Measurements from ENCODE around the gene OR13C2. TPM values are rescaled to one million over a fixed set of nuclear protein-coding genes. Genes with fewer than 3 reads are reported as not detected.

The OR13C2 gene
- polyA plus RNA-seq, 1 of the 3 experiments (the other 2 are of a cell fraction), result not detected

- TF ChIP-seq SIN3A (IDR thresholded peaks at IDR 0.05; ENCODE audit: borderline replicate concordance, low read depth, low read length) (no peak), RXRA (IDR thresholded peaks at IDR 0.05; ENCODE audit: borderline replicate concordance, low read depth) (no peak)
Measured at GRCh38 chr9:104618104-104618503, 12.7 kb upstream of the OR13C2 start, which contains the start of gene OR13C9 (continued).

- POLR2A ChIA-PET, result no interaction called here
- no peaks in the 10 kb centered on the region for H3K36me3 ChIP-seq (replicated peaks in 1 of 2; ENCODE audit: control insufficient read depth in 1 of 2, insufficient read depth in 2 of 2, low read length in 1 of 2)
Measured at GRCh38 chr9:104617418-104617817, 12.0 kb upstream of the OR13C2 start.

GRCh38 chr9:104611213-104611612 lies 5.8 kb upstream of the OR13C2 start:
- H4K20me1 ChIP-seq (ENCODE audit: insufficient read depth), result no peaks in the 10 kb centered on the region
- CTCF ChIA-PET, result no interaction called here
- no peaks in the 10 kb centered on the region for H3K79me2 ChIP-seq (ENCODE audit: insufficient read depth)
- no peaks in the 10 kb centered on the region for H3K4me1 ChIP-seq (ENCODE audit: control insufficient read depth in 1 of 2, insufficient read depth in 2 of 2, low read depth in 1 of 2, low read length in 1 of 2)
- POLR2A ChIA-PET, result no interaction called here
- H3F3A ChIP-seq (replicated peaks; ENCODE audit: insufficient read depth), result no peaks in the 10 kb centered on the region
- TF ChIP-seq TCF12 (IDR thresholded peaks at IDR 0.05), result no peak
- TF ChIP-seq FOSL2 (IDR thresholded peaks at IDR 0.05; ENCODE audit: borderline replicate concordance, low read depth), result no peak
- no peak for TF ChIP-seq JUND (IDR thresholded peaks at IDR 0.05)
- TF ChIP-seq NRF1 (IDR thresholded peaks at IDR 0.05; ENCODE audit: low read depth, low read length), result no peak
- no peak for TF ChIP-seq CHD2 (IDR thresholded peaks at IDR 0.05; ENCODE audit: low read length, partially characterized antibody)
- no peak for TF ChIP-seq SIN3A (IDR thresholded peaks at IDR 0.05; ENCODE audit: borderline replicate concordance, low read depth, low read length)
- no peak for TF ChIP-seq POLR2AphosphoS5 (IDR thresholded peaks at IDR 0.05; ENCODE audit: low read depth, low read length)
- TF ChIP-seq IRF3 (IDR thresholded peaks at IDR 0.05; ENCODE audit: low read depth, low read length), result no peak
- TF ChIP-seq TEAD4 (IDR thresholded peaks at IDR 0.05; ENCODE audit: borderline replicate concordance, insufficient read depth), result no peak
- no peak for TF ChIP-seq EP300 (IDR thresholded peaks at IDR 0.05; ENCODE audit: borderline replicate concordance in 1 of 2, low read depth in 1 of 2, low read length in 1 of 2)
- H3K9me3 ChIP-seq, result no peaks in the 10 kb centered on the region
- H3K4me2 ChIP-seq, result no peak overlapping the region
- no peaks in the 10 kb centered on the region for H3K27me3 ChIP-seq (ENCODE audit: insufficient read depth)
- DNase-seq, result no peak
- no peaks in the 10 kb centered on the region for H3K36me3 ChIP-seq (replicated peaks in 1 of 2; ENCODE audit: control insufficient read depth in 1 of 2, insufficient read depth in 2 of 2, low read length in 1 of 2)
- WGBS (ENCODE audit: low lambda C conversion rate), result 34% methylated on average over 2 of the region's 2 CpGs
- no peak overlapping the region for H3K4me3 ChIP-seq (ENCODE audit: low read depth in 2 of 2, low read length in 1 of 2)
- H3K27ac ChIP-seq (ENCODE audit: low read depth in 2 of 2, low read length in 1 of 2), result no peak overlapping the region
- no peaks in the 10 kb centered on the region for H3K9me2 ChIP-seq
- H3K9ac ChIP-seq, result no peak overlapping the region
- H2AFZ ChIP-seq (ENCODE audit: low read depth), result no peak overlapping the region; the same call in 1 of the 2 replicates

More at GRCh38 chr9:104617418-104617817, 12.0 kb upstream of the OR13C2 start:
- DNase-seq, result no peak
- Histone ChIP-seq H3K9me2 (no peaks in the 10 kb centered on the region), H2AFZ (ENCODE audit: low read depth) (no peak overlapping the region), H3K4me2 (no peak overlapping the region), H3K27me3 (ENCODE audit: insufficient read depth) (no peaks in the 10 kb centered on the region), H3K9ac (no peak overlapping the region), H3K79me2 (ENCODE audit: insufficient read depth) (no peaks in the 10 kb centered on the region), H3K4me1 (ENCODE audit: control insufficient read depth in 1 of 2, insufficient read depth in 2 of 2, low read depth in 1 of 2, low read length in 1 of 2) (no peaks in the 10 kb centered on the region), H3K9me3 (no peaks in the 10 kb centered on the region), H3K27ac (ENCODE audit: low read depth in 2 of 2, low read length in 1 of 2) (no peak overlapping the region), H4K20me1 (ENCODE audit: insufficient read depth) (no peaks in the 10 kb centered on the region), H3K4me3 (ENCODE audit: low read depth in 2 of 2, low read length in 1 of 2) (no peak overlapping the region), H3F3A (replicated peaks; ENCODE audit: insufficient read depth) (no peaks in the 10 kb centered on the region)
- CTCF ChIA-PET, result no interaction called here
- no peak for TF ChIP-seq EZH2phosphoT487 (IDR thresholded peaks at IDR 0.05; ENCODE audit: borderline replicate concordance, low read depth)
